B cell (primary cell): Measurements from ENCODE around the gene BORCS8. TPM values are rescaled to one million over a fixed set of nuclear protein-coding genes. Genes with fewer than 3 reads are reported as not detected.

Experiments
- ATAC-seq: fragments of 200-7000 bp; cut with Tn5 transposase; one replicate; pipeline ENCODE4 v1.10.0; 2021; ENCODE audit warnings: low read depth, mild to moderate bottlenecking, moderate number of reproducible peaks, moderate library complexity
- CTCF ChIA-PET: fragments of 350-600 bp; sonication (Branson Sonifier 250); formaldehyde crosslinking; loops from one replicate; lab custom pipeline; 2021; ENCODE audit warnings: antibody characterized with exemption, inconsistent platforms; lab: Charles Lee
- POLR2A ChIA-PET: fragments of 350-600 bp; sonication (Branson Sonifier 250); formaldehyde crosslinking; loops from one replicate; lab custom pipeline; 2021; ENCODE audit warnings: antibody characterized with exemption; lab: Charles Lee
- DNase-seq: peaks from one replicate; pipeline ENCODE4 v3.0.0; 2013
- H2AFZ ChIP-seq: 2 replicates; pipeline ENCODE4 v1.6.1; 2012; ENCODE audit warnings: mild to moderate bottlenecking, low read depth, low read length; ENCODE audit not compliant: insufficient read depth, poor library complexity, severe bottlenecking
- H3K27ac ChIP-seq, 2 donors: 1 replicate in 1 of 2; 2 replicates in 1 of 2; pipeline ENCODE4 v1.5.1; 2012 to 2013; ENCODE audit warnings: low read length in 2 of 2, mild to moderate bottlenecking in 2 of 2, moderate library complexity in 1 of 2
- H3K27me3 ChIP-seq, 4 experiments: fragments of 200-600 bp in 1 of 4; sonication (generic) in 1 of 4; replicated peaks in 1 of 4; 1 replicate in 2 of 4; 2 replicates in 2 of 4; pipeline versions ENCODE4 v1.6.1 to v1.7.0; 2013 to 2016; ENCODE audit warnings: low read length in 3 of 4, mild to moderate bottlenecking in 2 of 4, mixed read lengths in 1 of 4, moderate library complexity in 1 of 4; ENCODE audit not compliant: insufficient read depth in 4 of 4, control insufficient read depth in 3 of 4; ENCODE audit errors: control extremely low read depth in 1 of 4
- H3K36me3 ChIP-seq, 2 experiments: replicated peaks in 1 of 2; 1 replicate in 1 of 2; 2 replicates in 1 of 2; pipeline versions ENCODE4 v1.6.1 to v1.7.1; 2013; ENCODE audit warnings: low read length in 1 of 2; ENCODE audit not compliant: insufficient read depth in 2 of 2, control insufficient read depth in 1 of 2; ENCODE audit errors: control extremely low read depth in 1 of 2, extremely low read depth in 1 of 2
- H3K4me1 ChIP-seq, 2 donors: fragments of 200-600 bp in 1 of 2; sonication (generic) in 1 of 2; 1 replicate in 1 of 2; 2 replicates in 1 of 2; pipeline versions ENCODE4 v1.5.1 to v1.6.1; 2013 to 2017; ENCODE audit warnings: low read length in 2 of 2; ENCODE audit not compliant: control insufficient read depth in 2 of 2, insufficient read depth in 2 of 2
- H3K4me2 ChIP-seq: replicated peaks from 2 replicates; pipeline ENCODE3; 2012; ENCODE audit warnings: mild to moderate bottlenecking, low read depth, low read length; ENCODE audit not compliant: poor library complexity, severe bottlenecking
- H3K4me3 ChIP-seq, 5 experiments: fragments of 200-600 bp in 1 of 5; sonication (generic) in 1 of 5; 1 replicate in 3 of 5; 2 replicates in 2 of 5; pipeline versions ENCODE4 v1.5.1 to v1.7.0; 2011 to 2016; ENCODE audit warnings: low read length in 4 of 5, mild to moderate bottlenecking in 4 of 5, low read depth in 2 of 5, control low read depth in 1 of 5, moderate library complexity in 1 of 5; ENCODE audit not compliant: insufficient read depth in 1 of 5; ENCODE audit errors: control extremely low read depth in 1 of 5, extremely low read depth in 1 of 5
- H3K79me2 ChIP-seq: fragments of 200-600 bp; sonication (generic); one replicate; pipeline ENCODE4 v1.6.0; 2016; ENCODE audit warnings: low read length; ENCODE audit not compliant: control insufficient read depth, insufficient read depth
- H3K9ac ChIP-seq: fragments of 200-600 bp; sonication (generic); 2 replicates; pipeline ENCODE4 v1.6.1; 2017; ENCODE audit warnings: mild to moderate bottlenecking, low read length, moderate library complexity
- H3K9me3 ChIP-seq, 3 donors: one replicate each; pipeline versions ENCODE4 v1.6.1 to v1.7.1; 2013; ENCODE audit warnings: low read length in 2 of 3; ENCODE audit not compliant: control insufficient read depth in 2 of 3, insufficient read depth in 1 of 3; ENCODE audit errors: control extremely low read depth in 1 of 3
- H4K20me1 ChIP-seq: 2 replicates; pipeline ENCODE4 v1.6.0; 2012; ENCODE audit warnings: mild to moderate bottlenecking, low read length; ENCODE audit not compliant: insufficient read depth, control insufficient read depth, poor library complexity, severe bottlenecking
- H3K27ac Mint-ChIP-seq: one replicate; pipeline ENCODE4 v1.8.0; 2021; ENCODE audit warnings: mixed read lengths
- H3K27me3 Mint-ChIP-seq: one replicate; pipeline ENCODE4 v1.8.0; 2021; ENCODE audit warnings: mixed read lengths
- H3K4me1 Mint-ChIP-seq: one replicate; pipeline ENCODE4 v1.8.0; 2021; ENCODE audit warnings: mixed read lengths
- H3K4me3 Mint-ChIP-seq: one replicate; pipeline ENCODE4 v1.8.0; 2021; ENCODE audit warnings: mixed read lengths
- H3K9me3 Mint-ChIP-seq: one replicate; pipeline ENCODE4 v1.8.0; 2022; ENCODE audit warnings: mixed read lengths; ENCODE audit not compliant: insufficient read depth
- CTCF ChIP-seq: fragments of 200-600 bp; IDR thresholded peaks from one replicate; pipeline ENCODE4 v1.8.0; 2022; ENCODE audit warnings: antibody characterized with exemption, mild to moderate bottlenecking
- EZH2 ChIP-seq: IDR thresholded peaks from 2 replicates; pipeline ENCODE4 v1.6.1; 2012; ENCODE audit warnings: borderline replicate concordance, low read depth, mild to moderate bottlenecking, moderate library complexity, low read length; ENCODE audit not compliant: insufficient read depth, poor library complexity, severe bottlenecking
- WGBS: methylation state at CpG from one replicate; pipeline ENCODE4 v1.1.5; 2013; ENCODE audit warnings: missing lambda C conversion rate; ENCODE audit not compliant: insufficient coverage; 5-methylcytosine and 5-hydroxymethylcytosine counted together
- intact Hi-C: fragments of 100-400 bp; cut with micrococcal nuclease; formaldehyde crosslinking; loops from one replicate; pipeline ENCODE4 v1.10.0; 2022
- polyA plus RNA-seq: library from polyadenylated mRNA; depleted of rRNA; stranded (reverse); fragments of >200 nt; gene quantifications from 2 replicates; pipeline ENCODE4 v1.2.3, GENCODE V29; 2012
- total RNA-seq, 2 donors: library from RNA; stranded (reverse); fragments of 120-200 nt in 1 of 2; gene quantifications; 1 replicate in 1 of 2; 2 replicates in 1 of 2; pipeline versions ENCODE4 v1.2.3 to v1.2.4, GENCODE V29; 2013 to 2022

The BORCS8 gene
- total and polyA plus RNA-seq, 2 donors (not counting 1 experiment from before 2014, with no cell fraction given), result 37.6 to 63.1 TPM

GRCh38 chr19:19234220-19234816, 42.4 kb upstream of the BORCS8 start:
- Histone ChIP-seq H3K4me2 (no peak overlapping the region), H3K79me2 (no peaks in the 10 kb centered on the region), H3K9ac (no peak overlapping the region), H3K4me3 (no peak overlapping the region), H3K9me3 (peaks cover 4 to 46% (median 25%) of the 10 kb centered on the region in 3 donors), H2AFZ (no peak overlapping the region), H4K20me1 (no peaks in the 10 kb centered on the region), H3K27me3 (peaks cover 0 to 3% (median under 1%) of the 10 kb centered on the region in 4 experiments), H3K36me3 (no peaks in the 10 kb centered on the region), H3K4me1 (no peaks in the 10 kb centered on the region), H3K27ac (no peak overlapping the region)
- Mint-ChIP-seq H3K4me3 (no peak overlapping the region), H3K27ac (no peak overlapping the region), H3K9me3 (peaks cover 8% of the 10 kb centered on the region), H3K4me1 (no peaks in the 10 kb centered on the region), H3K27me3 (peaks cover 17% of the 10 kb centered on the region)
- ChIA-PET POLR2A (no interaction called here), CTCF (interaction anchor here (1.2 kb wide), 1 partner anchor 60 kb away, joined by 3 read pairs; no protein-coding TSS in a partner anchor)
- DNase-seq (no peak), ATAC-seq (no peak)
- WGBS, result no CpG with 5 or more reads among the region's 2 CpGs
- TF ChIP-seq CTCF (no peak), EZH2 (no peak)
- intact Hi-C loops, result no loop called here

- Histone ChIP-seq H3K27me3 (peaks cover 0 to 5% (median 1%) of the 10 kb centered on the region in 4 experiments), H4K20me1 (no peaks in the 10 kb centered on the region), H3K4me3 (no peak overlapping the region), H3K9me3 (peaks cover 4 to 40% (median 25%) of the 10 kb centered on the region in 3 donors), H3K27ac (no peak overlapping the region), H3K4me1 (no peaks in the 10 kb centered on the region), H3K9ac (no peak overlapping the region), H3K36me3 (no peaks in the 10 kb centered on the region), H3K79me2 (no peaks in the 10 kb centered on the region), H2AFZ (no peak overlapping the region), H3K4me2 (no peak overlapping the region)
- intact Hi-C loops, result no loop called here
- WGBS, result 72% methylated on average over 19 of the region's 19 CpGs
- no peak overlapping the region for H3K27ac Mint-ChIP-seq
- peaks cover 8% of the 10 kb centered on the region for H3K9me3 Mint-ChIP-seq
- no peak overlapping the region for H3K4me3 Mint-ChIP-seq
- H3K27me3 Mint-ChIP-seq, result peaks cover 18% of the 10 kb centered on the region
- TF ChIP-seq CTCF, result no peak
- no peak for TF ChIP-seq EZH2
- ATAC-seq, result no peak
- ChIA-PET POLR2A (interaction anchor here (1.0 kb wide), 1 partner anchor 29 kb away, joined by 8 read pairs; the partner anchor contains the start of gene NR2C2AP), CTCF (no interaction called here)
- DNase-seq, result no peak
- no peaks in the 10 kb centered on the region for H3K4me1 Mint-ChIP-seq
Measured at GRCh38 chr19:19232261-19232721, 40.3 kb upstream of the BORCS8 start.
